Body of pancreas (tissue), 4 donors: Measurements from ENCODE around the gene BET1. TPM values are rescaled to one million over a fixed set of nuclear protein-coding genes. Genes with fewer than 3 reads are reported as not detected.

Experiments used
- ATAC-seq: fragments of 150-250 bp; one replicate; pipeline ENCODE4 v1.9.1; 2016
- DNase-seq, 4 donors: peaks; one replicate each; pipeline ENCODE4 v3.0.0-alpha.2; 2019
- H3K27ac ChIP-seq, 4 donors: fragments of 200-600 bp; sonication (generic); 1 replicate in 3 of 4; 2 replicates in 1 of 4; pipeline versions ENCODE4 v1.5.1 to v1.6.1; 2016 to 2019; ENCODE audit warnings: mild to moderate bottlenecking in 1 of 4, mixed read lengths in 1 of 4, moderate library complexity in 1 of 4
- H3K27me3 ChIP-seq, 2 donors: fragments of 200-600 bp; sonication (generic); one replicate each; pipeline ENCODE4 v1.6.0; 2016; ENCODE audit warnings: mild to moderate bottlenecking in 1 of 2
- H3K36me3 ChIP-seq, 2 donors: fragments of 200-600 bp; sonication (generic); replicated peaks in 1 of 2; 2 replicates each; pipeline ENCODE4 v1.5.1; 2016; ENCODE audit warnings: low read depth in 2 of 2; ENCODE audit not compliant: insufficient read depth in 1 of 2
- H3K4me1 ChIP-seq: fragments of 200-600 bp; sonication (generic); one replicate; pipeline ENCODE4 v1.6.0; 2016
- H3K4me3 ChIP-seq, 2 donors: fragments of 200-600 bp; sonication (generic); 1 replicate in 1 of 2; 2 replicates in 1 of 2; pipeline ENCODE4 v1.5.1; 2016 to 2019
- H3K9me3 ChIP-seq, 3 donors: fragments of 200-600 bp; sonication (generic); 1 replicate in 2 of 3; 2 replicates in 1 of 3; pipeline ENCODE4 v1.5.1; 2016
- POLR2A ChIP-seq, 3 donors: fragments of 450-650 bp; IDR thresholded peaks; one replicate each; pipeline ENCODE4 v1.6.1; 2016; ENCODE audit warnings: antibody characterized with exemption in 3 of 3, mild to moderate bottlenecking in 2 of 3
- WGBS, 2 donors: methylation state at CpG; one replicate each; pipeline ENCODE4 v1.1.5; 2017; 5-methylcytosine and 5-hydroxymethylcytosine counted together
- intact Hi-C: fragments of 100-400 bp; cut with DNase I; formaldehyde crosslinking; loops from one replicate; pipeline ENCODE4 v1.15.1; 2023
- total RNA-seq, 2 donors: library from RNA; depleted of rRNA; stranded (reverse); fragments of >200 nt; gene quantifications; one replicate each; pipeline ENCODE4 v1.1.0, GENCODE V29; 2016
- TF ChIP-seq, protein P1 (sequence below), 7 experiments: fragments of 450-650 bp in 4 of 7; fragments of 200-600 bp in 3 of 7; sonication (generic) in 3 of 7; IDR thresholded peaks; one replicate each; pipeline ENCODE4 v1.5.1; 2016 to 2019; ENCODE audit warnings: antibody characterized with exemption in 7 of 7

BET1 gene
- total RNA-seq, 2 donors from 2014 or later: 32.4 to 36.9 TPM

DNA sequence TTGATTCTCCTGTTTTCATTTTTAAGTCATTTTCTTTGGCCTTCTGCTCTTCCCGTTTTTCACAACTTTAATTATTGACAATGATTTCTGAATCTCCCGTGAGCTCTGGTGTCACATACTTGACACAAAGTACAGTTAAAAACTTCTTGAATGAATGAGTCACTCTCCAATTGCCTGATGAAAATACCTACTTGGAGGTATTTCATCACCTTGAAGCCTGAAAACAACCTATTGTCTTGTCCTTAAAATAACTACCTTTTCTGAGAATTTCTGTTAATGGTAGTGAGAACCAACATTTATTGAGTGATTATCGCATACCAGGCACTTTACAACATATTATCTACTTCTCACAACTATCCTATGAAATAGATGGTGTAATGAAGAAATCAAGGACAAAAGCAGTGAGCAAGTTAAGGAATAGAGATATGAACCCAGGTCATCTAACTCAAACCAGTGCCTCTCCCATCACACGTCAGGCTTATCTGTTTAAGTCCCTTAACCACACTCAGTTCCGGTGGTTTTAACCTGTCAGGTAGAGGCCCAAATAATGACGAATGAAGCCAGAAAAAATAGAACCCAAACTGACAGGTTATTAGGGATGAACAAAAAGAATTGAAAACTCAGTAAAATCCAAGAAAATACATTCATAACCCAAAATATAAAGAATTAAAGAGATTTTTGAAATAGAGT, 11.6 kb downstream of the BET1 start:
- ATAC-seq: no peak
- Histone ChIP-seq H3K27me3 (no peaks in the 10 kb centered on the region), H3K36me3 (peaks cover 0 to 2% of the 10 kb centered on the region in 2 donors), H3K4me3 (no peak overlapping the region), H3K4me1 (no peaks in the 10 kb centered on the region), H3K27ac (no peak overlapping the region), H3K9me3 (no peaks in the 10 kb centered on the region)
- no peak for TF ChIP-seq POLR2A (IDR thresholded peaks at IDR 0.05)
- TF ChIP-seq, protein P1, sequence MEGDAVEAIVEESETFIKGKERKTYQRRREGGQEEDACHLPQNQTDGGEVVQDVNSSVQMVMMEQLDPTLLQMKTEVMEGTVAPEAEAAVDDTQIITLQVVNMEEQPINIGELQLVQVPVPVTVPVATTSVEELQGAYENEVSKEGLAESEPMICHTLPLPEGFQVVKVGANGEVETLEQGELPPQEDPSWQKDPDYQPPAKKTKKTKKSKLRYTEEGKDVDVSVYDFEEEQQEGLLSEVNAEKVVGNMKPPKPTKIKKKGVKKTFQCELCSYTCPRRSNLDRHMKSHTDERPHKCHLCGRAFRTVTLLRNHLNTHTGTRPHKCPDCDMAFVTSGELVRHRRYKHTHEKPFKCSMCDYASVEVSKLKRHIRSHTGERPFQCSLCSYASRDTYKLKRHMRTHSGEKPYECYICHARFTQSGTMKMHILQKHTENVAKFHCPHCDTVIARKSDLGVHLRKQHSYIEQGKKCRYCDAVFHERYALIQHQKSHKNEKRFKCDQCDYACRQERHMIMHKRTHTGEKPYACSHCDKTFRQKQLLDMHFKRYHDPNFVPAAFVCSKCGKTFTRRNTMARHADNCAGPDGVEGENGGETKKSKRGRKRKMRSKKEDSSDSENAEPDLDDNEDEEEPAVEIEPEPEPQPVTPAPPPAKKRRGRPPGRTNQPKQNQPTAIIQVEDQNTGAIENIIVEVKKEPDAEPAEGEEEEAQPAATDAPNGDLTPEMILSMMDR (IDR thresholded peaks at IDR 0.05): no peak
- no peak for DNase-seq
- 72 to 76% methylated on average over 6 of the region's 6 CpGs for WGBS, 2 donors
- intact Hi-C loops: no loop called here

DNA sequence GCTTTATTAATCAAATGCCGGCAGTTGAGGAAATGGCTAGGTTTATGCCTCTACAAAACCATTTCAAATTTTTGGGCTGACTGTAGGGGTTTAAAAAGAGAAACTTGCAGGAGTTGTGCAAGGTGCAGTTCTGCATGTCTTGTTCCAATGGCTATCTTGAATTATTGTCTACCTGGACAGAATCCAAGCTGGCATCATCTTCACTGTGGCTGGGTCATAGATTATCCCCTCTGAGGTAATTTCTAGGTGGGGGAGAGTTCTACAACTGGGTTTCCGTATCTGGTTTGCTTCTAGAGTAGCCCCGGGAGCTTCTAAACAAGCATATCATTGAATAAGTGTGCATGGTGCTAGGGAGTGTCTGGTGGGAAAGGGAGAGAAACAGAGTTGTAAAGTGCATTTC, 16.9 kb downstream of the BET1 start:
- Histone ChIP-seq H3K27ac (no peak overlapping the region), H3K9me3 (no peaks in the 10 kb centered on the region), H3K27me3 (no peaks in the 10 kb centered on the region), H3K36me3 (peaks cover 0 to 2% of the 10 kb centered on the region in 2 donors), H3K4me1 (no peaks in the 10 kb centered on the region), H3K4me3 (no peak overlapping the region)
- TF ChIP-seq, protein P1 (IDR thresholded peaks at IDR 0.05): no peak
- TF ChIP-seq POLR2A (IDR thresholded peaks at IDR 0.05): no peak
- intact Hi-C loops: no loop called here
- ATAC-seq (no peak), DNase-seq (no peak)
- WGBS, 2 donors: 85 to 89% methylated on average over 3 of the region's 3 CpGs

DNA sequence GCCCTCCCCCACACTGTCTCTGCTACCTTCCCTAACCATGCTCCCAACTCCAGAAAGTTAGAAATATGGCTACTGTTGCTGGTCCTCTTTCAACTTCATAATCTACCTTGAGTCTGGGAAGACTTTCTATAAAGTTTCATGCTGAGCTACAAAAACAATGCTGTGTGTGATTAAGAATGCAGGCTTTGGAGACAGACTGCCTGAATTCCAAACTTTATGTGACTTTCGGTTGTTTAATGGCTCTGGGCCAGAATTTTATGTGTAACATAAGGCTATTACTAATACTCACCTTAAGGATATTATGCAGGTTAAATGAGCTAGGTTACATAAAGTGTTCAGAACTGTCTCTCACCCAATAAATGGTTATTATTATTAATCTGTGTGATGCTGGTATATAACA, 19.1 kb downstream of the BET1 start:
- no peak for ATAC-seq
- WGBS, 2 donors: 76 to 90% methylated on average over 1 of the region's 1 CpG

DNA sequence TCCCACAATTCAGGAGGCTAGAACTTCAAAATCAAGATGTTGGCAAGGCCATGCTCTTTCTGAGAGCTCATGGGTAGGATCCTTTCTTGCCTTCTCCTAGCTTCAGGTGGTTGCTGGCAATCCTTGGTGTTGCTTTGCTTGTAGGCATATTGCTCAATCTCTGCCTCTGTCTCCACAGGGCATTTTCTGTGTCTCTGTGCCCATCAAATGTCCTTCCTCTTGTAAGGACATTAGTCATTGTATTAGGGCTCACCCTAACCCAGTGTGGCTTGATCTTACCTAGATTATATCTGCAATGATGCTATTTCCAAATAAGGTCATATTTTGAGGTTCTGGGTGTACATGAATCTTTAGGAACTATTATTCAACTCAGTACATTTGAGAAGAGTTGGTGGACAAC, 20.1 kb downstream of the BET1 start:
- H3K4me3 ChIP-seq: no peak overlapping the region
- TF ChIP-seq POLR2A (IDR thresholded peaks at IDR 0.05): no peak
- TF ChIP-seq, protein P1 (IDR thresholded peaks at IDR 0.05): no peak
- DNase-seq (no peak), ATAC-seq (no peak)
- intact Hi-C loops: no loop called here
- H3K27me3 ChIP-seq: no peaks in the 10 kb centered on the region
- H3K27ac ChIP-seq: no peak overlapping the region
- no peaks in the 10 kb centered on the region for H3K36me3 ChIP-seq
- no peaks in the 10 kb centered on the region for H3K4me1 ChIP-seq
- no peaks in the 10 kb centered on the region for H3K9me3 ChIP-seq

More for the DNA sequence above, 19.1 kb downstream of the BET1 start:
- Histone ChIP-seq H3K27me3 (no peaks in the 10 kb centered on the region), H3K27ac (no peak overlapping the region), H3K36me3 (no peaks in the 10 kb centered on the region), H3K4me3 (no peak overlapping the region), H3K9me3 (no peaks in the 10 kb centered on the region), H3K4me1 (no peaks in the 10 kb centered on the region)
- TF ChIP-seq, protein P1 (IDR thresholded peaks at IDR 0.05): no peak
- TF ChIP-seq POLR2A (IDR thresholded peaks at IDR 0.05): no peak
- no peak for DNase-seq
- intact Hi-C loops: no loop called here

DNA sequence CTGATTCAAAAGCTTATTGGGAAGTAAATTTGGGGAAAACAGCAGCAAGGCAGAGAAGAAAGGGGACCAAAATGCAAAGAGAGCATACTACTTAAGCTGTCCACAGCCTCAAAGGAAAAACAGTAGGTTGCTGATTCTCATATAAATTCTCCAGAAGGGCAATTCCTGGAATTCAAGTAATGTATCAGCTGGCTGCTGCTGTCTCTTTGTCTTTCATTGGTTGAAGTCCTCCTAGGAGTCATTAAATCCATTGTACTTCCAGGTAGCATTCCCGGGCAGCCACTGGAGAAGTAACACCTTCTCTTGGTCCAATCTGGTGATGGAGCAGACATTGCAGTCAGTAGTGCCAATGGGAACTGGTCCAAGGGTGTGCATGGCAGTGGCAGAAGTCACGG, 22.7 kb downstream of the BET1 start:
- ATAC-seq (no peak), DNase-seq (no peak)
- Histone ChIP-seq H3K9me3 (no peaks in the 10 kb centered on the region), H3K4me3 (no peak overlapping the region), H3K36me3 (no peaks in the 10 kb centered on the region), H3K27ac (no peak overlapping the region), H3K27me3 (no peaks in the 10 kb centered on the region), H3K4me1 (no peaks in the 10 kb centered on the region)
- intact Hi-C loops: no loop called here
- WGBS, 2 donors: 67 to 72% methylated on average over 2 of the region's 2 CpGs
- TF ChIP-seq POLR2A (IDR thresholded peaks at IDR 0.05): no peak
- TF ChIP-seq, protein P1 (IDR thresholded peaks at IDR 0.05): no peak
